ENCODE data around the gene CDH6. TPM values are rescaled to one million over a fixed set of nuclear protein-coding genes. Genes with fewer than 3 reads are reported as not detected.

The CDH6 gene
- total and polyA plus RNA-seq, 2 donors (not counting 3 experiments of a cell fraction or from before 2014, with no cell fraction given) = 0.06 TPM; not detected in 1

DNA sequence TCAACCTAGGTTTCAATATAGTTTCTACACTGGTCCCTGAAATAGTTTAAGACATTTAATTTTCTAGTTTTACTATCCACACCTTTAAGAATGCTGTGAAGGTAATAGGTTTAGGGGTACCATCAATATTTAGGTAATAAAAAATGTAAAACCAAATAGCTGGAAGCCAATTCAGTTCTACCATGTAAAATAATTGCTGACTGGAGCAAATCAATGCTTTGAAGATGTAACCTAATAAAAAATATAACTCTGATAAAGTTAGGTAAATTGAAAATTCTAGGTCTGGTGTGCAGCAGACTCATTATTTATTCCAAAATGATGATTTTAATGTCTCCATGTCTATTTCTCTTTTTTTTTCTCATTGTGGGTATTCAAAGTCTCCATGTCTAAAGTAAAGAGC is 21.8 kb downstream of the CDH6 start:
- Histone ChIP-seq H3K9me3 (replicated peaks; ENCODE audit: control insufficient read depth, insufficient read depth, low read length) (no peaks in the 10 kb centered on the region), H3K27me3 (ENCODE audit: control insufficient read depth in 2 of 2, insufficient read depth in 2 of 2, low read length in 2 of 2) (no peaks in the 10 kb centered on the region), H3K27ac (ENCODE audit: insufficient read depth, low read depth, low read length) (no peak overlapping the region), H3K9ac (replicated peaks; ENCODE audit: extremely low read depth, insufficient read depth, low read length) (no peak overlapping the region), H4K20me1 (replicated peaks; ENCODE audit: control insufficient read depth, extremely low read depth, insufficient read depth, low read length) (no peaks in the 10 kb centered on the region), H3K36me3 (ENCODE audit: control insufficient read depth in 2 of 2, extremely low read depth in 1 of 2, insufficient read depth in 2 of 2, low read length in 2 of 2) (no peaks in the 10 kb centered on the region), H3K9me1 (replicated peaks; ENCODE audit: control insufficient read depth, extremely low read depth, insufficient read depth, low read length) (no peaks in the 10 kb centered on the region), H3K4me3 (replicated peaks in 1 of 3; ENCODE audit: insufficient read depth in 1 of 3, low read depth in 1 of 3, low read length in 3 of 3) (no peak overlapping the region), H3K4me1 (ENCODE audit: control insufficient read depth, extremely low read depth, insufficient read depth, low read length) (no peaks in the 10 kb centered on the region), H3K4me2 (ENCODE audit: insufficient read depth, low read length) (no peak overlapping the region), H3K79me2 (ENCODE audit: control insufficient read depth, insufficient read depth, low read length) (no peaks in the 10 kb centered on the region), H2AFZ (ENCODE audit: low read depth, low read length) (no peak overlapping the region)
- no TSS peak for BruUV-seq (replicated peaks)
- DNase-seq (ENCODE audit: low read depth, low spot score) (no peak), FAIRE-seq (no peak)
- ChIA-PET CTCF (no interaction called here), POLR2A (no interaction called here)
- intact Hi-C loops (cut with micrococcal nuclease) (no loop called here), dilution Hi-C loops (cut with MboI; ENCODE audit: extremely low pct_ligation_motif_present, low sequenced_read_pairs) (no loop called here)
- TF ChIP-seq, protein P1, sequence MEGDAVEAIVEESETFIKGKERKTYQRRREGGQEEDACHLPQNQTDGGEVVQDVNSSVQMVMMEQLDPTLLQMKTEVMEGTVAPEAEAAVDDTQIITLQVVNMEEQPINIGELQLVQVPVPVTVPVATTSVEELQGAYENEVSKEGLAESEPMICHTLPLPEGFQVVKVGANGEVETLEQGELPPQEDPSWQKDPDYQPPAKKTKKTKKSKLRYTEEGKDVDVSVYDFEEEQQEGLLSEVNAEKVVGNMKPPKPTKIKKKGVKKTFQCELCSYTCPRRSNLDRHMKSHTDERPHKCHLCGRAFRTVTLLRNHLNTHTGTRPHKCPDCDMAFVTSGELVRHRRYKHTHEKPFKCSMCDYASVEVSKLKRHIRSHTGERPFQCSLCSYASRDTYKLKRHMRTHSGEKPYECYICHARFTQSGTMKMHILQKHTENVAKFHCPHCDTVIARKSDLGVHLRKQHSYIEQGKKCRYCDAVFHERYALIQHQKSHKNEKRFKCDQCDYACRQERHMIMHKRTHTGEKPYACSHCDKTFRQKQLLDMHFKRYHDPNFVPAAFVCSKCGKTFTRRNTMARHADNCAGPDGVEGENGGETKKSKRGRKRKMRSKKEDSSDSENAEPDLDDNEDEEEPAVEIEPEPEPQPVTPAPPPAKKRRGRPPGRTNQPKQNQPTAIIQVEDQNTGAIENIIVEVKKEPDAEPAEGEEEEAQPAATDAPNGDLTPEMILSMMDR (IDR thresholded peaks at IDR 0.05; ENCODE audit: extremely low read depth in 1 of 2, insufficient read depth in 1 of 2, low read depth in 1 of 2, low read length in 2 of 2) = no peak
- TF ChIP-seq, protein P2, sequence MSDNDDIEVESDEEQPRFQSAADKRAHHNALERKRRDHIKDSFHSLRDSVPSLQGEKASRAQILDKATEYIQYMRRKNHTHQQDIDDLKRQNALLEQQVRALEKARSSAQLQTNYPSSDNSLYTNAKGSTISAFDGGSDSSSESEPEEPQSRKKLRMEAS (IDR thresholded peaks at IDR 0.05; ENCODE audit: insufficient read depth, insufficient read length) = no peak
- no peak for TF ChIP-seq JUN (IDR thresholded peaks at IDR 0.05; ENCODE audit: borderline replicate concordance, insufficient read depth, insufficient read length, low read depth)
- no peak for TF ChIP-seq POLR2AphosphoS5 (IDR thresholded peaks at IDR 0.05; ENCODE audit: insufficient read depth, low read depth, low read length)
- no peak for TF ChIP-seq MYC (IDR thresholded peaks at IDR 0.05; ENCODE audit: low read depth, low read length)
- TF ChIP-seq POLR2A (IDR thresholded peaks at IDR 0.05; ENCODE audit: low read depth, low read length) = no peak
- no peak for TF ChIP-seq EZH2 (IDR thresholded peaks at IDR 0.05; ENCODE audit: borderline replicate concordance, low read depth, low read length, severe bottlenecking)
- TF ChIP-seq GATA2 (IDR thresholded peaks at IDR 0.05; ENCODE audit: insufficient read depth, insufficient read length, low read depth, low read length) = no peak
- TF ChIP-seq FOS (IDR thresholded peaks at IDR 0.05; ENCODE audit: borderline replicate concordance, insufficient read depth, low read length) = no peak
